ENCODE measurements around the gene EFNA5.

GRCh38 chr5:107352576-107352975, 318.2 kb downstream of the EFNA5 start:
- TF ChIP-seq GATA2 (IDR thresholded peaks at IDR 0.05; ENCODE audit: low read depth, low read length) (no peak), GATA3 (IDR thresholded peaks at IDR 0.05; ENCODE audit: low read depth, low read length) (no peak)

Measured in SH-SY5Y (cell line).